Activated T-cell treated with anti-CD3 and anti-CD28 coated beads, Interleukin-2, amount 50 U/mL, for 24 hours (primary cell): ENCODE measurements around the gene MXD3.
A peak's percentile ranks its signal among the peaks of the same experiment; 100 is the strongest.
"Not testable (repeated sequence)": the region's sequence is repeated elsewhere in the genome, so short reads cannot be mapped to it uniquely, and the experiment has no call there.

Experiments used
- DNase-seq: peaks from one replicate; pipeline ENCODE4 v3.0.0-alpha.2; 2020
- H3K27ac Mint-ChIP-seq: 2 replicates; pipeline ENCODE4 v1.8.0; 2020; ENCODE audit warnings: mild to moderate bottlenecking, mixed read lengths
- H3K27me3 Mint-ChIP-seq: 2 replicates; pipeline ENCODE4 v1.8.0; 2020; ENCODE audit warnings: mixed read lengths
- H3K36me3 Mint-ChIP-seq: 2 replicates; pipeline ENCODE4 v1.8.0; 2020; ENCODE audit warnings: low read depth, mixed read lengths
- H3K4me1 Mint-ChIP-seq: 2 replicates; pipeline ENCODE4 v1.8.0; 2020; ENCODE audit warnings: low read depth, mixed read lengths
- H3K4me3 Mint-ChIP-seq: 2 replicates; pipeline ENCODE4 v1.8.0; 2020; ENCODE audit warnings: mild to moderate bottlenecking, moderate library complexity, mixed read lengths
- H3K9me3 Mint-ChIP-seq: 2 replicates; pipeline ENCODE4 v1.8.0; 2020; ENCODE audit warnings: mixed read lengths

Gene MXD3

GRCh38 chr5:177351392-177352329 lies 40.0 kb upstream of the MXD3 start, which contains the start of gene LMAN2:
TSS of gene LMAN2 (minus strand) at chr5:177351668. CDS start at chr5:177351647, 21 bp downstream.
- Mint-ChIP-seq H3K9me3 (peaks cover 8% of the 10 kb centered on the region), H3K36me3 (peaks cover 44% of the 10 kb centered on the region), H3K27me3 (no peaks in the 10 kb centered on the region), H3K4me1 (peaks cover 60% of the 10 kb centered on the region), H3K27ac (peak within 1 kb of the TSS; percentile 100), H3K4me3 (peak within 1 kb of the TSS; percentile 99)
- DNase-seq = peak; percentile 93

DNA sequence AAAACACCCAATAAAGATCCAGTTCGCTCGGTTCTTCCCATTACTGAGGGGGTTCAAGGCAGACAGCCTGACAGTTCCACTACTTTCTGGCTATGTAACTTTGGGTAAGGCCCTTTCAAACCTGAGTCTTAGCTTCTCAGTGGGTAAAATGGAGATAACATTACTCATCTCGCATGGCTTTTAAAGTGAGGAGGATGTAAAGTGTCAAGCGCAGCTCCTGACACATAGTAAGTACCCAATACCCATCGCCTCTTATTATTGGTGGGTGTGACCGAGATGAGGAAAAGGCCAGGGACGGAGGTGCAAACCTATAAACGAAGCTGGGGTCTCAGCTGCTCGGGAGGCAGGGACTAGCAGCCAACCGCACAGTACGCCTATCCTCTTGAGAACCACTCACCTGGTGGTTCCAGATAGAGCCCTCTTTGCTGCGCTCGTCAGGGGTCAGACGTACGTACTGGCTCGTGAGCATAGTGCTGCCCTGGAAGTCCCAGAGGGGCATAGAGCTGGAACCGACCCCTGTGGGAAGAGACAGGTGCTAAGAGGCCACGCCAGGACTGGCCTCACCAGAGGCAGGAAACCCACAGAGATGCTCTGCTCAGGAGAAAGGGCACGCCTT lies 39.2 kb upstream of the MXD3 start:
- H3K4me1 Mint-ChIP-seq = peaks cover 60% of the 10 kb centered on the region
- H3K9me3 Mint-ChIP-seq = peaks cover 8% of the 10 kb centered on the region
- H3K4me3 Mint-ChIP-seq = peak overlapping the region; percentile 99
- H3K27ac Mint-ChIP-seq = peak overlapping the region; percentile 100
- no peak for DNase-seq
- peaks cover 51% of the 10 kb centered on the region for H3K36me3 Mint-ChIP-seq
- H3K27me3 Mint-ChIP-seq = no peaks in the 10 kb centered on the region

DNA sequence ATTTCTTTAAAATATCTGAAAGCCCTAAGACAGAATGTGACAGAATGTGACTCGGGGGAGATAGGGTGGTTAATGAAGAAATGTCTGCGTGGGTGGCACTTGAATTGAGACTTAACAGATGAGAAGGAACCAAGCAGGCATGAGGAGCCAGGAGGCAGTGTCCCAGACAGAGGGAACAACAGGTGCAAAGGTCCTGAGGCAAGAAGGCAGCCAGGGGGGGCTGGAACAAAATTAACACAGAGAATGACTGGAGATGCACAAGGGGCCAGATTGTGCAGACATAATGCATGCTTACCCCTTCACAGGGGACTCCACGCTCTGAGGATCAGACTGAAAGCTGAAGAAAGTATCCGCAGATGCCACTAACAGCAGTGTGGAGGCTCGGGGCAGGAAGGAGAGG lies 38.1 kb upstream of the MXD3 start:
- no peaks in the 10 kb centered on the region for H3K27me3 Mint-ChIP-seq

GRCh38 chr5:177349362-177349647 lies 37.6 kb upstream of the MXD3 start:
- Mint-ChIP-seq H3K9me3 (no peaks in the 10 kb centered on the region), H3K27me3 (no peaks in the 10 kb centered on the region), H3K36me3 (peaks cover 58% of the 10 kb centered on the region), H3K4me1 (peaks cover 48% of the 10 kb centered on the region), H3K4me3 (peak overlapping the region; percentile 99), H3K27ac (peak overlapping the region; percentile 100)
- no peak for DNase-seq

More for the DNA sequence above, 38.1 kb upstream of the MXD3 start:
- peak overlapping the region; percentile 100 for H3K27ac Mint-ChIP-seq
- DNase-seq = no peak
- H3K4me3 Mint-ChIP-seq = peak overlapping the region; percentile 99
- peaks cover 56% of the 10 kb centered on the region for H3K36me3 Mint-ChIP-seq
- peaks cover 53% of the 10 kb centered on the region for H3K4me1 Mint-ChIP-seq
- H3K9me3 Mint-ChIP-seq = no peaks in the 10 kb centered on the region

DNA sequence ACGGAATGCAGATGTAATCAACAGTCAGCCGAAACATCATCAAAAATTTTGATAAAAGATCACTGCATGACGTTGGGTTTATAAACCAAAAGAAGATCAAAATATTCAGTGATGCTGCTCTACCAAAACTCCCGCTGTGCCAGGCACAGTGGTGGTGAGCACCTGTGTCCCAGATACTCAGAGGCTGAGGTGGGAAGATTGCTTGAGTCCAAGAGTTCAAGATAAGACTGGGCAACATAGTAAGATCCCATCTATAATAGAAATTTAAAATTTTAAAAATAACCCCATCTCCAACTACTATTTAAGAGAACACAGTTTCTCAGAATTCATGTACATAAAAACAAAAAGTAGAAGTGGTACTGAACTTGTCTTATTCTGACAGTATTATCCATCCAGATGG lies 36.0 kb upstream of the MXD3 start:
- Mint-ChIP-seq H3K36me3 (peaks cover 65% of the 10 kb centered on the region), H3K4me1 (peaks cover 53% of the 10 kb centered on the region), H3K27ac (peak overlapping the region; percentile 73)

DNA sequence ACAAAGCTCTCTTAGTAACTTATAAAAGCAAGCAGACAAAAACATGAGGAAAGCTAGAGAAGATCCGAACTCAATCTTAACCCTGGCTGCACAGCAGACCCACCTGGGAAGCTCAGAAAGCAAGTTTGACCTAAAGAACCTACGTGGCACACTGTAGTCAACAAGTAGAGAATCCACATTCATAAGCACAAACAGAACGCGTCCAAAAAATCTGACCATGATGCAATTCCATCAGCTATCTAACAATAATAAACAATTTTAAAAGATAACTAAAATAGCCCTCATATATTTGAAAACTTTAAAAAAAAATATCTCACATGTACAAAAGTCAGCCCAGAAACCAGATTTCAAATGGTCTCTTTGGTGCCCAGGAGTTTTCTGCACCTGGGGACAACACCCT lies 35.1 kb upstream of the MXD3 start:
- H3K27me3 Mint-ChIP-seq = no peaks in the 10 kb centered on the region
- peaks cover 49% of the 10 kb centered on the region for H3K4me1 Mint-ChIP-seq
- peak overlapping the region; percentile 73 for H3K27ac Mint-ChIP-seq
- no peaks in the 10 kb centered on the region for H3K9me3 Mint-ChIP-seq
- H3K36me3 Mint-ChIP-seq = peaks cover 71% of the 10 kb centered on the region
- no peak for DNase-seq
- no peak overlapping the region for H3K4me3 Mint-ChIP-seq

More for the DNA sequence above, 36.0 kb upstream of the MXD3 start:
- DNase-seq = no peak
- Mint-ChIP-seq H3K4me3 (peak overlapping the region; percentile 15), H3K9me3 (no peaks in the 10 kb centered on the region), H3K27me3 (no peaks in the 10 kb centered on the region)

DNA sequence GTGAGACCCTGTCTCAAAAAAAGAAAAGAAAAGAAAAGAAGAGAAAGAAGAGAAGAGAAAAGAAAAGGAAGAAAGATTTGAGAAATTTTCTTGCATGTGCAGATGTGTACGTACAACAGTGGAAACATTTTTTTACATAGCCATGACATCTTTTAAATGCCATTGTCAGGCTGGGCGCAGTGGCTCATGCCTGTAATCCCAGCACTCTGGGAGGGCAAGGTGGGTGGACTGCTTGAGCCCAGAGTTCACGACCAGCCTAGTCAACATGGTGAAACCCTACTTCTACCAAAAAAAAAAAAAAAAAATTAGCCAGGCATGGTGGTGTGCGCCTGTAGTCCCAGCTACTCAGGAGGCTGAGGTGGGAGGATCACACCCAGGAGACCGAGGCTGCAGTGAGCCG lies 33.2 kb upstream of the MXD3 start:
- no peak overlapping the region for H3K4me3 Mint-ChIP-seq
- peaks cover 43% of the 10 kb centered on the region for H3K4me1 Mint-ChIP-seq
- no peaks in the 10 kb centered on the region for H3K9me3 Mint-ChIP-seq
- H3K27ac Mint-ChIP-seq = no peak overlapping the region
- DNase-seq = no peak
- peaks cover 69% of the 10 kb centered on the region for H3K36me3 Mint-ChIP-seq
- H3K27me3 Mint-ChIP-seq = no peaks in the 10 kb centered on the region

- Mint-ChIP-seq H3K27ac (peak overlapping the region; percentile 39), H3K36me3 (peaks cover 70% of the 10 kb centered on the region)
These were observed 32.1 kb upstream of the MXD3 start for GRCh38 chr5:177343777-177344176.

GRCh38 chr5:177343000-177343399 lies 31.3 kb upstream of the MXD3 start:
- not testable (repeated sequence) for DNase-seq, H3K27me3 Mint-ChIP-seq, H3K9me3 Mint-ChIP-seq, H3K4me3 Mint-ChIP-seq, H3K27ac Mint-ChIP-seq
- Mint-ChIP-seq H3K36me3 (peaks cover 74% of the 10 kb centered on the region), H3K4me1 (peaks cover 38% of the 10 kb centered on the region)

More at GRCh38 chr5:177343777-177344176, 32.1 kb upstream of the MXD3 start:
- H3K27me3 Mint-ChIP-seq = no peaks in the 10 kb centered on the region
- H3K9me3 Mint-ChIP-seq = no peaks in the 10 kb centered on the region
- no peak overlapping the region for H3K4me3 Mint-ChIP-seq
- no peak for DNase-seq
- peaks cover 38% of the 10 kb centered on the region for H3K4me1 Mint-ChIP-seq

GRCh38 chr5:177339107-177339638 lies 27.5 kb upstream of the MXD3 start:
- Mint-ChIP-seq H3K27me3 (no peaks in the 10 kb centered on the region), H3K36me3 (peaks cover 81% of the 10 kb centered on the region), H3K4me3 (no peak overlapping the region), H3K4me1 (peaks cover 16% of the 10 kb centered on the region), H3K27ac (no peak overlapping the region), H3K9me3 (no peaks in the 10 kb centered on the region)
- no peak for DNase-seq

DNA sequence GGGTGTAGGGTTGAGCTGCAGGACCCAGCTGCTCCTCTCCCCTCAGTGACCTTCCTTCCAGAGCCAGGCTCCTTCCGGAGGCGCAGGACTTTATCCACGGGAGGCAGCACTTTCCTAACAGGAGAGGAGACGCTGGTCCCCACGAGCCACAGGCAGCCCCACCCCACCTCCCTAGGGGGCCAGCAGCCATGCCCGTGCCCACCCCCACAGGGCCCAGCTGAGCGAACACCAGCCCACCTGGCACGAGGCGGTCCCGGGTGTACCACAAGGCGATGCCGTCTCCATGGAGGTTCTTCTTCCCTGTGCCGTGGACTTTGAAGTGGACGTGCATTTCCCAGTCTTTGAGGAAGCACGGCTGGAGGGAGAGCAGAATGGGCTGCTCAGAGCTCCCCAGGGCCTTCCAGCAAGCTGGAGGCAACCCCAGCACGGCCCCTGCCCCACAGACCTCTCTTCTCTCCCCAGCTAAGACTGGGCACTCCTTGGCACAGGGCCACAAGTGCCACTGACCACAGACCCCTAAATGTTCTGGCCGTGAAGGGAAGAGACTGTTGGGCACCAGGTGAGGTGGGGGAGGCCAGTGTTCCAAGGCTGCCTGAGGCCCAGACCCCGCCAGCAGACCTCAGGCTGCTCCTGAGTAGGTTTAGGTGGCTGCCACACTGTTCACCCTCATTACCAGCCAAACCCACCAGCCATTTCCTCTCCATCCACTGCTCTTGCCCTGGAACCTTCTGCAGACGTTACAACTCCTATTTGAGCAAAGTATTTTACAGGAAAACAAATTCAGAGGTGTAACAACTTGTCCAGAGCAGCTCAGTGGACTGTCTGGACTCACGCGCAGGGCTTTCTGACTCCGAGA lies 26.8 kb upstream of the MXD3 start:
- no peaks in the 10 kb centered on the region for H3K9me3 Mint-ChIP-seq
- H3K27ac Mint-ChIP-seq = no peak overlapping the region

GRCh38 chr5:177336603-177337494 lies 25.2 kb upstream of the MXD3 start:
- H3K4me3 Mint-ChIP-seq = no peak overlapping the region
- DNase-seq = no peak
- peaks cover 89% of the 10 kb centered on the region for H3K36me3 Mint-ChIP-seq
- peaks cover 11% of the 10 kb centered on the region for H3K4me1 Mint-ChIP-seq
- H3K9me3 Mint-ChIP-seq = no peaks in the 10 kb centered on the region
- no peaks in the 10 kb centered on the region for H3K27me3 Mint-ChIP-seq
- peak overlapping the region; percentile 35 for H3K27ac Mint-ChIP-seq

More for the DNA sequence above, 26.8 kb upstream of the MXD3 start:
- no peak for DNase-seq
- no peak overlapping the region for H3K4me3 Mint-ChIP-seq
- peaks cover 85% of the 10 kb centered on the region for H3K36me3 Mint-ChIP-seq
- no peaks in the 10 kb centered on the region for H3K27me3 Mint-ChIP-seq
- peaks cover 13% of the 10 kb centered on the region for H3K4me1 Mint-ChIP-seq

DNA sequence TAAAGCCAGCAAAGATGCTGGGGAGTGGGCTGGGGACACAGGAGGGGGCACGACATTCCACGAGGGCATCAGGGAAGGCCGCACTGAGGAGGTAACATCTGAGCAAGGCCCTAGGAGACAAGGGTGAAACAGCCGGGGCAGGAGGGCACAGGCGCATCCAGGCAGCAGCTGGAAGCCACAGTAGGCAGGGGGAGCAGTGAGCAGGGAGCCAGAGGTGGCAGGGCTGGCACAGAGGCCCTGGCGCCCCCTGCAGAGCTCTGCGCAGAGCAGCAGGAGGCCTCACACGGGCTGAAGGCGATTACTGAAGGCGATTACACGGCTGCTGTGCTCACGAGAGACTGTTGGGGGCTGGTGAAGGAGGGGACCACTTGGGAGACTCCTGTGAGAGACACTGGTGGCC lies 24.4 kb upstream of the MXD3 start:
- DNase-seq = no peak
- no peak overlapping the region for H3K4me3 Mint-ChIP-seq
- H3K4me1 Mint-ChIP-seq = peaks cover 11% of the 10 kb centered on the region
- no peaks in the 10 kb centered on the region for H3K27me3 Mint-ChIP-seq
- peak overlapping the region; percentile 35 for H3K27ac Mint-ChIP-seq
- no peaks in the 10 kb centered on the region for H3K9me3 Mint-ChIP-seq
- H3K36me3 Mint-ChIP-seq = peaks cover 89% of the 10 kb centered on the region
